H1 (cell line): ENCODE measurements around the gene OOEP. TPM values are rescaled to one million over a fixed set of nuclear protein-coding genes. Genes with fewer than 3 reads are reported as not detected.

Experiments used
- CTCF ChIA-PET: fragments of 300-600 bp; sonication (Branson Sonifier 250); formaldehyde crosslinking; loops from one replicate; lab custom pipeline; 2021; ENCODE audit not compliant: partially characterized antibody; lab: Charles Lee
- POLR2A ChIA-PET: fragments of 300-600 bp; sonication (Branson Sonifier 250); formaldehyde crosslinking; loops from one replicate; lab custom pipeline; 2021; ENCODE audit warnings: inconsistent platforms; ENCODE audit not compliant: partially characterized antibody; lab: Charles Lee
- DNase-seq, 2 experiments: peaks; one replicate each; pipeline versions ENCODE4 v3.0.0 to v3.0.0-alpha.2; 2010 to 2022; ENCODE audit warnings: low spot score in 2 of 2, low read depth in 1 of 2, mixed read lengths in 1 of 2
- FAIRE-seq: peaks from 2 replicates; lab custom pipeline; 2011; peaks lifted over from hg19 to GRCh38; lab: Jason Lieb, UNC
- H2AFZ ChIP-seq: 2 replicates; pipeline ENCODE4 v1.8.1; 2012; ENCODE audit warnings: low read length, inconsistent platforms
- H2AK5ac ChIP-seq: 2 replicates; pipeline ENCODE4 v1.6.1; 2013; ENCODE audit warnings: low read depth, low read length
- H2BK120ac ChIP-seq: replicated peaks from 2 replicates; pipeline ENCODE3; 2013; ENCODE audit warnings: low read depth, low read length, inconsistent platforms
- H2BK12ac ChIP-seq: 2 replicates; pipeline ENCODE4 v1.6.1; 2013; ENCODE audit warnings: low read depth, low read length
- H2BK15ac ChIP-seq: 2 replicates; pipeline ENCODE4 v1.6.1; 2013; ENCODE audit warnings: low read length
- H2BK20ac ChIP-seq: 2 replicates; pipeline ENCODE4 v1.6.1; 2013; ENCODE audit warnings: low read length
- H2BK5ac ChIP-seq: 2 replicates; pipeline ENCODE4 v1.6.1; 2013; ENCODE audit warnings: low read depth, low read length
- H3K14ac ChIP-seq: 2 replicates; pipeline ENCODE4 v1.6.1; 2013; ENCODE audit warnings: inconsistent platforms; ENCODE audit not compliant: insufficient read length
- H3K18ac ChIP-seq: 2 replicates; pipeline ENCODE4 v1.6.1; 2013; ENCODE audit warnings: low read length; ENCODE audit errors: extremely low read depth
- H3K23ac ChIP-seq: 2 replicates; pipeline ENCODE4 v1.6.1; 2013; ENCODE audit warnings: inconsistent platforms; ENCODE audit not compliant: insufficient read length
- H3K23me2 ChIP-seq: 2 replicates; pipeline ENCODE4 v1.6.1; 2013; ENCODE audit warnings: low read depth, low read length
- H3K27ac ChIP-seq: 2 replicates; pipeline ENCODE4 v1.6.1; 2011; ENCODE audit warnings: low read depth, low read length, inconsistent platforms
- H3K27me3 ChIP-seq, 4 experiments: replicated peaks in 1 of 4; 1 replicate in 1 of 4; 2 replicates in 3 of 4; pipeline versions ENCODE4 v1.6.1 to v1.8.1; 2011 to 2013; ENCODE audit warnings: low read length in 3 of 4, mild to moderate bottlenecking in 3 of 4, inconsistent platforms in 2 of 4, mixed read lengths in 2 of 4, moderate library complexity in 1 of 4; ENCODE audit not compliant: control insufficient read depth in 3 of 4, insufficient read depth in 3 of 4; ENCODE audit errors: extremely low read depth in 1 of 4
- H3K36me3 ChIP-seq, 4 experiments: 2 replicates each; pipeline versions ENCODE4 v1.6.1 to v1.8.1; 2011 to 2013; ENCODE audit warnings: mild to moderate bottlenecking in 4 of 4, low read length in 3 of 4, moderate library complexity in 2 of 4, control low read depth in 1 of 4, inconsistent platforms in 1 of 4; ENCODE audit not compliant: insufficient read depth in 4 of 4, control insufficient read depth in 2 of 4
- H3K4ac ChIP-seq: replicated peaks from 2 replicates; pipeline ENCODE3; 2013; ENCODE audit warnings: low read length, low read depth, mixed read lengths, inconsistent platforms; ENCODE audit not compliant: insufficient read length
- H3K4me1 ChIP-seq, 4 experiments: replicated peaks in 1 of 4; 1 replicate in 1 of 4; 2 replicates in 3 of 4; pipeline versions ENCODE4 v1.6.1 to v1.8.1; 2011 to 2013; ENCODE audit warnings: low read length in 3 of 4, inconsistent platforms in 2 of 4, mixed read lengths in 1 of 4; ENCODE audit not compliant: insufficient read depth in 4 of 4, control insufficient read depth in 3 of 4
- H3K4me2 ChIP-seq, 2 experiments: 2 replicates each; pipeline versions ENCODE4 v1.6.1 to v1.8.1; 2011 to 2013; ENCODE audit warnings: low read depth in 2 of 2, low read length in 2 of 2, control low read depth in 1 of 2, inconsistent platforms in 1 of 2, mild to moderate bottlenecking in 1 of 2; ENCODE audit not compliant: insufficient read depth in 1 of 2
- H3K4me3 ChIP-seq, 4 experiments: fragments of 200-600, 300-600 bp in 1 of 4; sonication (generic), shearing (Covaris generic), sonication (Bioruptor Twin) in 1 of 4; 2 replicates each; pipeline versions ENCODE4 v1.5.1 to v1.8.1; 2011 to 2016; ENCODE audit warnings: low read length in 4 of 4, low read depth in 3 of 4, control low read depth in 2 of 4, inconsistent platforms in 2 of 4, mild to moderate bottlenecking in 2 of 4, mixed read lengths in 1 of 4, moderate library complexity in 1 of 4; ENCODE audit not compliant: insufficient read depth in 2 of 4; ENCODE audit errors: extremely low read depth in 1 of 4
- H3K56ac ChIP-seq: replicated peaks from 2 replicates; pipeline ENCODE3; 2013; ENCODE audit warnings: low read depth, mild to moderate bottlenecking, mixed read lengths, low read length, inconsistent platforms; ENCODE audit not compliant: insufficient read length
- H3K79me1 ChIP-seq: 2 replicates; pipeline ENCODE4 v1.6.1; 2013; ENCODE audit warnings: low read depth, low read length, control low read depth
- H3K79me2 ChIP-seq, 2 experiments: 2 replicates each; pipeline versions ENCODE4 v1.6.1 to v1.8.1; 2012 to 2013; ENCODE audit warnings: low read length in 2 of 2, mild to moderate bottlenecking in 2 of 2, inconsistent platforms in 1 of 2; ENCODE audit not compliant: insufficient read depth in 2 of 2, control insufficient read depth in 1 of 2
- H3K9ac ChIP-seq, 4 experiments: replicated peaks in 1 of 4; 1 replicate in 1 of 4; 2 replicates in 3 of 4; pipeline versions ENCODE4 v1.6.1 to v1.8.1; 2011 to 2013; ENCODE audit warnings: low read depth in 3 of 4, low read length in 3 of 4, control low read depth in 2 of 4, mild to moderate bottlenecking in 2 of 4, moderate library complexity in 2 of 4, inconsistent platforms in 1 of 4; ENCODE audit errors: extremely low read depth in 1 of 4
- H3K9me3 ChIP-seq, 2 experiments: 2 replicates each; pipeline versions ENCODE4 v1.6.1 to v1.8.1; 2012 to 2013; ENCODE audit warnings: mild to moderate bottlenecking in 2 of 2, moderate library complexity in 2 of 2, control low read depth in 1 of 2, inconsistent platforms in 1 of 2, low read depth in 1 of 2, low read length in 1 of 2, mixed read lengths in 1 of 2; ENCODE audit not compliant: insufficient read depth in 2 of 2
- H4K20me1 ChIP-seq, 2 experiments: replicated peaks in 1 of 2; 2 replicates each; pipeline versions ENCODE3 to v1.8.1; 2011 to 2013; ENCODE audit warnings: inconsistent platforms in 2 of 2, low read length in 2 of 2, mild to moderate bottlenecking in 1 of 2; ENCODE audit not compliant: insufficient read depth in 2 of 2, control insufficient read depth in 1 of 2
- H4K5ac ChIP-seq: 2 replicates; pipeline ENCODE4 v1.6.1; 2013; ENCODE audit warnings: low read length, low read depth, mixed read lengths, inconsistent platforms; ENCODE audit not compliant: insufficient read length
- H4K8ac ChIP-seq: 2 replicates; pipeline ENCODE4 v1.8.0; 2013; ENCODE audit warnings: mild to moderate bottlenecking, moderate library complexity, low read length, inconsistent platforms; ENCODE audit not compliant: insufficient read depth; ENCODE audit errors: extremely low read depth
- H4K91ac ChIP-seq: replicated peaks from 2 replicates; pipeline ENCODE3; 2013; ENCODE audit warnings: low read length, mixed read lengths, inconsistent platforms; ENCODE audit not compliant: insufficient read length
- POLR2AphosphoS5 ChIP-seq: IDR thresholded peaks from 2 replicates; pipeline ENCODE4 v1.6.1; 2011; ENCODE audit warnings: low read depth, low read length
- WGBS, 2 experiments: shearing (Covaris generic) in 1 of 2; methylation state at CpG; one replicate each; pipeline versions ENCODE4 v1.1.6 to v1.1.7; 2013 to 2015; ENCODE audit warnings: low lambda C conversion rate in 2 of 2, mixed read lengths in 2 of 2, inconsistent platforms in 1 of 2, low coverage in 1 of 2, missing lambda C conversion rate in 1 of 2; ENCODE audit not compliant: insufficient replicate concordance in 2 of 2, insufficient coverage in 1 of 2, insufficient read length in 1 of 2; ENCODE audit errors: extremely low coverage in 1 of 2, missing lambda C conversion rate in 1 of 2; 5-methylcytosine and 5-hydroxymethylcytosine counted together
- polyA plus RNA-seq, 7 experiments: library from polyadenylated mRNA; depleted of rRNA in 3 of 7; stranded (reverse) in 5 of 7; unstranded in 2 of 7; fragments of >200 nt in 5 of 7; fragments of 200-250 nt in 2 of 7; gene quantifications; 1 replicate in 5 of 7; 2 replicates in 1 of 7; 4 replicates in 1 of 7; pipeline versions ENCODE4 v1.2.1 to v1.2.3, GENCODE V29; 2011 to 2013; ENCODE audit warnings: missing spikeins in 2 of 7, mixed read lengths in 2 of 7
- total RNA-seq: library from RNA; stranded (reverse); fragmentation: NEBNext Ultra II Directional; extraction: Animal tissue kit (Norgen Biotek cat#: 25700); gene quantifications from 2 replicates; pipeline ENCODE4 v1.2.1, GENCODE V29; 2021
- TF ChIP-seq, protein P1 (sequence below): IDR thresholded peaks from 2 replicates; pipeline ENCODE4 v1.6.1; 2012; ENCODE audit warnings: inconsistent platforms

The OOEP gene
- total and polyA plus RNA-seq, 2 of the 8 experiments (the other 6 are each of a cell fraction or from before 2014, with no cell fraction given), result 0.20 to 0.41 TPM

DNA sequence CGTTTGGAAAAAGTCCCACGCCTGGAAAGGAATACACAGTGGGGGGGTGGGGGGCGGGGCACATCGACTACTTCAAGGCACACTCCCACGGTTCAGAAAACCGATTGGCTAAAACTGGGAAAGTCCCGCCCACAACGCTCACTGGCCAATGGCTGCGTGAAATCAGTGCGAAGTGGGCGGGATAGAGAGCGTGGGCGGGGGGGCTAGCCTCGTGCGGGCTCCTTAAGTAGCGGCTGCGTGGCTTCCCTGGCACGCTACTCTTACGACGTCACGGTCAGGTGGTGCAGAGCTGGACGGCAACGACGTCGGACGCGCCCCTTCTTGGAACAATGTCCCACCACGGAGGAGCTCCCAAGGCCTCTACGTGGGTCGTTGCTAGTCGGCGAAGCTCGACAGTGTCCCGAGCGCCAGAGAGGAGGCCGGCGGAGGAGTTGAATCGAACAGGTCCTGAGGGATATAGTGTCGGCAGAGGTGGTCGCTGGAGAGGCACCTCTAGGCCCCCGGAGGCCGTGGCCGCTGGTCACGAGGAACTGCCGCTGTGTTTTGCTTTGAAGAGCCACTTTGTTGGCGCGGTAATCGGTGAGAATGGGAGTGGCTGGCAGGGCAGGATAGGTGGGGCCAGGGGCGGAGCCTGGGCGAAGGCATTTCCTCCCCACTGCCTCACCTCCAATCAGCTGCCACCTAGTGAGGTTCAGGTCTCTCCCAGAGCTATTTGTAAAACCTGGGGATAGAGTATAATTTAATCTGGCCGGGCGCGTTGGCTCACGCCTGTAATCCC lies 25.1 kb upstream of the OOEP start, which contains the start of gene DDX43:
Gene DDX43, plus strand, starts transcription at position 252 of the 778 bp plus-strand sequence. Its CDS starts 78 bp downstream, at position 330.
- peak within 1 kb of the TSS; percentile 24; the same call in 1 of the 2 replicates for H2BK5ac ChIP-seq
- H2BK20ac ChIP-seq, result no peak within 1 kb of the TSS
- DNase-seq (peak in 1 of 2 experiments; percentile 51), FAIRE-seq (no peak)
- H2AFZ ChIP-seq, result no peak within 1 kb of the TSS
- H4K8ac ChIP-seq, result no peak within 1 kb of the TSS
- H3K9me3 ChIP-seq, result peaks cover 0 to 5% of the 10 kb centered on the region in 2 experiments; a peak in 1 of 4 replicates
- CTCF ChIA-PET, result interaction anchor here (0.5 to 1.3 kb wide), 5 partner anchors 27 to 109 kb away, joined by 3 read pairs; no protein-coding TSS in a partner anchor
- H3K23ac ChIP-seq, result no peak within 1 kb of the TSS
- 0 out of 2 replicates have a peak within 1 kb of the TSS, but pooled peaks have one; percentile 24 for H3K18ac ChIP-seq
- H4K5ac ChIP-seq, result no peak within 1 kb of the TSS
- no peak within 1 kb of the TSS for H4K91ac ChIP-seq
- H3K14ac ChIP-seq, result no peak within 1 kb of the TSS
- no peak within 1 kb of the TSS for H2BK120ac ChIP-seq
- H3K56ac ChIP-seq, result no peak within 1 kb of the TSS
- H2BK12ac ChIP-seq, result peak within 1 kb of the TSS; percentile 50; the same call in 1 of the 2 replicates
- no peaks in the 10 kb centered on the region for H4K20me1 ChIP-seq
- no peak within 1 kb of the TSS for H3K9ac ChIP-seq
- POLR2A ChIA-PET, result interaction anchor here (1.0 to 2.6 kb wide), 4 partner anchors 49 to 247 kb away, joined by 3 to 9 read pairs (median 6); partner anchors contain the start of gene EEF1A1
- 0 out of 2 replicates have a peak within 1 kb of the TSS, but pooled peaks have one; percentile 39 for H2AK5ac ChIP-seq
- no peaks in the 10 kb centered on the region for H3K27me3 ChIP-seq
- H3K79me1 ChIP-seq, result no peaks in the 10 kb centered on the region
- H3K4ac ChIP-seq, result no peak within 1 kb of the TSS
- H3K4me3 ChIP-seq, result no peak within 1 kb of the TSS
- H2BK15ac ChIP-seq, result no peak within 1 kb of the TSS
- 96% methylated on average over 38 of the region's 54 CpGs; no CpG with 5 or more reads in 1 of the 2 experiments for WGBS, 2 experiments
- H3K4me2 ChIP-seq, result no peak within 1 kb of the TSS
- no peak within 1 kb of the TSS for H3K27ac ChIP-seq
- H3K4me1 ChIP-seq, result no peaks in the 10 kb centered on the region; a peak in 1 of 7 replicates
- no peaks in the 10 kb centered on the region for H3K79me2 ChIP-seq
- H3K23me2 ChIP-seq, result no peaks in the 10 kb centered on the region
- no peaks in the 10 kb centered on the region for H3K36me3 ChIP-seq
- TF ChIP-seq, protein P1, sequence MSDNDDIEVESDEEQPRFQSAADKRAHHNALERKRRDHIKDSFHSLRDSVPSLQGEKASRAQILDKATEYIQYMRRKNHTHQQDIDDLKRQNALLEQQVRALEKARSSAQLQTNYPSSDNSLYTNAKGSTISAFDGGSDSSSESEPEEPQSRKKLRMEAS, result peak; percentile 18; the same call in 1 of the 2 replicates
- TF ChIP-seq POLR2AphosphoS5, result no peak
